H1 (cell line): ENCODE results near the gene MAN1C1.
"Not testable (repeated sequence)": the region's sequence is repeated elsewhere in the genome, so short reads cannot be mapped to it uniquely, and the experiment has no call there.

Source experiments
- CEBPB ChIP-seq: IDR thresholded peaks from 2 replicates; pipeline ENCODE4 v1.6.1; 2012; ENCODE audit warnings: low read depth, low read length
- EP300 ChIP-seq, 2 experiments: IDR thresholded peaks; 1 replicate in 1 of 2; 2 replicates in 1 of 2; pipeline ENCODE4 v1.6.1; 2011 to 2012; ENCODE audit warnings: low read depth in 2 of 2, low read length in 2 of 2, mild to moderate bottlenecking in 2 of 2, borderline replicate concordance in 1 of 2, inconsistent platforms in 1 of 2, moderate library complexity in 1 of 2
- KDM5A ChIP-seq: fragments of 200-600 bp; IDR thresholded peaks from 2 replicates; pipeline ENCODE4 v1.7.1; 2012; ENCODE audit warnings: mild to moderate bottlenecking, low read length, inconsistent platforms, mixed read lengths
- NRF1 ChIP-seq: IDR thresholded peaks from 2 replicates; pipeline ENCODE4 v1.6.1; 2011; ENCODE audit warnings: mild to moderate bottlenecking, low read depth, low read length, improper control_type of control experiment
- POLR2A ChIP-seq, 2 experiments: IDR thresholded peaks; 1 replicate in 1 of 2; 2 replicates in 1 of 2; pipeline ENCODE4 v1.6.1; 2011; ENCODE audit warnings: low read depth in 2 of 2, low read length in 2 of 2, mild to moderate bottlenecking in 2 of 2; ENCODE audit errors: control extremely low read depth in 1 of 2
- POLR2AphosphoS5 ChIP-seq: IDR thresholded peaks from 2 replicates; pipeline ENCODE4 v1.6.1; 2011; ENCODE audit warnings: low read depth, low read length
- RAD21 ChIP-seq, 2 experiments: IDR thresholded peaks in 1 of 2; conservative IDR thresholded peaks in 1 of 2; 2 replicates each; pipeline ENCODE4 v1.6.1; 2011; ENCODE audit warnings: low read depth in 2 of 2, low read length in 2 of 2, improper control_type of control experiment in 1 of 2, inconsistent platforms in 1 of 2, mild to moderate bottlenecking in 1 of 2, moderate library complexity in 1 of 2
- RFX5 ChIP-seq: IDR thresholded peaks from 2 replicates; pipeline ENCODE4 v1.6.1; 2011; ENCODE audit warnings: low read depth, low read length, improper control_type of control experiment, borderline replicate concordance
- SP2 ChIP-seq: IDR thresholded peaks from 2 replicates; pipeline ENCODE4 v1.6.1; 2012; ENCODE audit warnings: mild to moderate bottlenecking, low read length, inconsistent platforms
- SRF ChIP-seq: IDR thresholded peaks from 2 replicates; pipeline ENCODE4 v1.6.1; 2011; ENCODE audit warnings: mild to moderate bottlenecking, low read depth, low read length, moderate library complexity
- SUZ12 ChIP-seq: fragments of 200-600 bp; sonication (generic); IDR thresholded peaks from 2 replicates; pipeline ENCODE4 v1.6.1; 2012; ENCODE audit warnings: mild to moderate bottlenecking, inconsistent platforms, low read length, moderate library complexity, mixed read lengths
- TCF12 ChIP-seq: IDR thresholded peaks from 2 replicates; pipeline ENCODE4 v1.6.1; 2011; ENCODE audit warnings: low read depth, mild to moderate bottlenecking, low read length
- YY1 ChIP-seq: IDR thresholded peaks from 2 replicates; pipeline ENCODE4 v1.6.1; 2011; ENCODE audit warnings: low read depth, mild to moderate bottlenecking, low read length
- TF ChIP-seq, protein P1 (sequence below), 3 experiments: IDR thresholded peaks; 1 replicate in 2 of 3; 2 replicates in 1 of 3; pipeline versions ENCODE4 v1.5.1 to v1.6.1; 2011; ENCODE audit warnings: low read length in 3 of 3, mild to moderate bottlenecking in 3 of 3, inconsistent platforms in 2 of 3, low read depth in 1 of 3, moderate library complexity in 1 of 3; ENCODE audit not compliant: insufficient read depth in 1 of 3; ENCODE audit errors: control extremely low read depth in 1 of 3

DNA sequence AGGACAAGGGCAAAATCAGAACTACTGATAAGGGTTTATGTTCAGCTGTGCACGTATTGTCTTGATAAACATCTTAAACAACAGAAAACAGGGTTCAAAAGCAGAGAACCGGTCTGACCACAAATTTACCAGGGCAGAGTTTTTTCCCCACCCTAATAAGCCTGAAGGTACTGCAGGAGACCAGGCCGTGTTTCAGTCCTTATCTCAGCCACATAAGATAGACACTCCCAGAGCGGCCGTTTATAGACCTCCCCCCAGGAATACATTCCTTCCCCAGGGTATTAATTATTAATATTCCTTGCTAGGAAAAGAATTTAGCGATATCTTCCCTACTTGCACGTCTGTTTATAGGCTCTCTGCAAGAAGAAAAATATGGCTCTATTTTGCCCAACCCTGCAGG lies 19.6 kb downstream of the MAN1C1 start:
- not testable (repeated sequence) for TF ChIP-seq NRF1; RFX5; SP2; RAD21 (IDR thresholded peaks at IDR 0.05 in 1 of 2, conservative IDR thresholded peaks at IDR 0.05 in 1 of 2; ENCODE audit: low read depth in 2 of 2, low read length in 2 of 2); POLR2AphosphoS5; POLR2A (IDR thresholded peaks at IDR 0.05; ENCODE audit: control extremely low read depth in 1 of 2, low read depth in 2 of 2, low read length in 2 of 2); SRF; KDM5A; YY1; TCF12; CEBPB; SUZ12
- peak in 1 of 2 experiments; percentile 52; a peak in 1 of 3 replicates for TF ChIP-seq EP300 (IDR thresholded peaks at IDR 0.05; ENCODE audit: borderline replicate concordance in 1 of 2, low read depth in 2 of 2, low read length in 2 of 2)
- TF ChIP-seq, protein P1, sequence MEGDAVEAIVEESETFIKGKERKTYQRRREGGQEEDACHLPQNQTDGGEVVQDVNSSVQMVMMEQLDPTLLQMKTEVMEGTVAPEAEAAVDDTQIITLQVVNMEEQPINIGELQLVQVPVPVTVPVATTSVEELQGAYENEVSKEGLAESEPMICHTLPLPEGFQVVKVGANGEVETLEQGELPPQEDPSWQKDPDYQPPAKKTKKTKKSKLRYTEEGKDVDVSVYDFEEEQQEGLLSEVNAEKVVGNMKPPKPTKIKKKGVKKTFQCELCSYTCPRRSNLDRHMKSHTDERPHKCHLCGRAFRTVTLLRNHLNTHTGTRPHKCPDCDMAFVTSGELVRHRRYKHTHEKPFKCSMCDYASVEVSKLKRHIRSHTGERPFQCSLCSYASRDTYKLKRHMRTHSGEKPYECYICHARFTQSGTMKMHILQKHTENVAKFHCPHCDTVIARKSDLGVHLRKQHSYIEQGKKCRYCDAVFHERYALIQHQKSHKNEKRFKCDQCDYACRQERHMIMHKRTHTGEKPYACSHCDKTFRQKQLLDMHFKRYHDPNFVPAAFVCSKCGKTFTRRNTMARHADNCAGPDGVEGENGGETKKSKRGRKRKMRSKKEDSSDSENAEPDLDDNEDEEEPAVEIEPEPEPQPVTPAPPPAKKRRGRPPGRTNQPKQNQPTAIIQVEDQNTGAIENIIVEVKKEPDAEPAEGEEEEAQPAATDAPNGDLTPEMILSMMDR (IDR thresholded peaks at IDR 0.05; ENCODE audit: control extremely low read depth in 1 of 3, insufficient read depth in 1 of 3, low read depth in 1 of 3, low read length in 3 of 3): not testable (repeated sequence)
